Measurements from ENCODE around the gene MBD1.

DNA sequence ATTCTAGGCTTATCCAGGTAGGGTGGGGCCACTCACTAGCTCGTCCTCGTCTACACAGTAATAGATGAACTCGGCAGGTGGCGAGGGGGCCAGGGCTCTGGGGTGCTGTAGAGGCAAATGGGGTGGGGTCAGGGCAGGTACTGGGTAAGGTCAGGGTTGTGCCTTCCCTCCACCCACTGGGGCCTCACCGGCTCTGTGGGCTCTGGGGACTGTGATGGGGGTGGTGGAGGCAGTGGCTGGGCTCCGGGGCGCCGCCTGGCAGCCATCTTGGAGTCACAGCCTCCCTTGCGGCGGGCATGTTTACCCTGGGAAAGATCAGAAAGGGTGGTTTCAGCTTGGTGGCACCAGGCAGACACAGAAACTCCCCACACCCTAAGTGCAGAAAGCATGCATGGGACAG, 6.4 kb downstream of the MBD1 start:
- TF ChIP-seq CTCF (IDR thresholded peaks at IDR 0.05; ENCODE audit: low read depth, low read length) (no peak), EZH2phosphoT487 (IDR thresholded peaks at IDR 0.05; ENCODE audit: low read depth) (no peak)
